Coronary artery (tissue), 2 donors: Measurements from ENCODE around the gene VSTM1.
"Not testable (repeated sequence)": the region's sequence is repeated elsewhere in the genome, so short reads cannot be mapped to it uniquely, and the experiment has no call there.

Source experiments
- DNase-seq: peaks from one replicate; pipeline ENCODE4 v3.0.0-alpha.2; 2017; ENCODE audit warnings: low spot score
- H3K27ac ChIP-seq, 2 donors: fragments of 200-600 bp; sonication (generic); one replicate each; pipeline ENCODE4 v1.5.1; 2016 to 2019
- H3K4me3 ChIP-seq: fragments of 200-600 bp; sonication (generic); 2 replicates; pipeline ENCODE4 v1.5.1; 2016; ENCODE audit warnings: mild to moderate bottlenecking, moderate library complexity
- TF ChIP-seq, protein P1 (sequence below): fragments of 200-600 bp; sonication (generic); IDR thresholded peaks from one replicate; pipeline ENCODE4 v1.5.1; 2019; ENCODE audit warnings: antibody characterized with exemption

Gene VSTM1

DNA sequence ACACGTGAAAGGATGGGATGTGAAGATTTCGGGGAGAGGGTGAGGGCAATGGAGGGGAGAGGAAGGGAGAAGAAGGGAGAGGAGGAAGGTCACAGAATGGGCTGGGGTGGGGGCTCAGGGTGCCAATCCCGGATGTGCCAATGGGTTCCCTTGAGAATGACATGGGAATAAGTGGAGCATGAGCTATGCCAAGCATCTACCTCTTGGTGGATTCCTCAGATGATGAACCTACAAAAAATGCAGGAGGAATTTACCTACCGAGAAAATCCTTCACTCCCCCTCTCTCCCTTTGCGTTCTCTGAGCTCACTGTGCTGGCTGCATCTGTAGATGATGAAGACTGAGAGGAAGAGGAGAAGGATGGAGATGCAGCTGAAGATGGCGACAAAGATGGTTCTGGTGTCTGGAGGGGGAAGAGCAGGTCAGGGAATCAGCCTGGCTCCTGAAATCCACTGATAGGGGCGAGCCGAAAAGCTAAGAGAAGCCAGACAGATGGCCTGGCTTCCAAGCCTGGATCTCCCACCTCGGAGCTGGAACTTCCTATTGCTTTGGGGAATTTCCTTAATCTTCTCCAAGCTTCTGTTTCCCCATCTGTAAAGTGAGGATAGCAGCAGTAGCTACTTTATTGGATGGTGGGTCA lies 21.6 kb downstream of the VSTM1 start:
- Histone ChIP-seq H3K4me3 (no peak overlapping the region), H3K27ac (no peak overlapping the region)
- TF ChIP-seq, protein P1, sequence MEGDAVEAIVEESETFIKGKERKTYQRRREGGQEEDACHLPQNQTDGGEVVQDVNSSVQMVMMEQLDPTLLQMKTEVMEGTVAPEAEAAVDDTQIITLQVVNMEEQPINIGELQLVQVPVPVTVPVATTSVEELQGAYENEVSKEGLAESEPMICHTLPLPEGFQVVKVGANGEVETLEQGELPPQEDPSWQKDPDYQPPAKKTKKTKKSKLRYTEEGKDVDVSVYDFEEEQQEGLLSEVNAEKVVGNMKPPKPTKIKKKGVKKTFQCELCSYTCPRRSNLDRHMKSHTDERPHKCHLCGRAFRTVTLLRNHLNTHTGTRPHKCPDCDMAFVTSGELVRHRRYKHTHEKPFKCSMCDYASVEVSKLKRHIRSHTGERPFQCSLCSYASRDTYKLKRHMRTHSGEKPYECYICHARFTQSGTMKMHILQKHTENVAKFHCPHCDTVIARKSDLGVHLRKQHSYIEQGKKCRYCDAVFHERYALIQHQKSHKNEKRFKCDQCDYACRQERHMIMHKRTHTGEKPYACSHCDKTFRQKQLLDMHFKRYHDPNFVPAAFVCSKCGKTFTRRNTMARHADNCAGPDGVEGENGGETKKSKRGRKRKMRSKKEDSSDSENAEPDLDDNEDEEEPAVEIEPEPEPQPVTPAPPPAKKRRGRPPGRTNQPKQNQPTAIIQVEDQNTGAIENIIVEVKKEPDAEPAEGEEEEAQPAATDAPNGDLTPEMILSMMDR: no peak
- DNase-seq: no peak

DNA sequence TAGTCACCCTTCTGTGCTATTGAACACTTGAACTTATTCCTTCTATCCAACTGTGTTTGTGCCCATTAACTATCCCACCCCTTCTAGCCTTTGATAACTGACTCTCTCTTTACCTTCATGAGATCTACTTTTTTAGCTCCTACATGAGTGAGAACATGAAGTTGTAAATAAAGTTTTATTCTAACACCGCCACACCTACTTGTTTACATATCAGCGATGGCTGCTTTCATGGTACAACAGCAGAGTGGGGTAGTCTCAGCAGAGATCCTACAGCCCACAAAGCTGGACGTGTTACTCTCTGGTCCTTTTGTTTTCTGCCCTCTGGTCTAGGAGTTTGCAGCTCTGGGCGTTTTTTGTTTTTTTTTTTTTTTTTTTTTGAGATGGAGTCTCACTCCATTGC lies 23.7 kb downstream of the VSTM1 start:
- H3K4me3 ChIP-seq: no peak overlapping the region
- no peak for DNase-seq
- TF ChIP-seq, protein P1: no peak
- H3K27ac ChIP-seq: no peak overlapping the region

DNA sequence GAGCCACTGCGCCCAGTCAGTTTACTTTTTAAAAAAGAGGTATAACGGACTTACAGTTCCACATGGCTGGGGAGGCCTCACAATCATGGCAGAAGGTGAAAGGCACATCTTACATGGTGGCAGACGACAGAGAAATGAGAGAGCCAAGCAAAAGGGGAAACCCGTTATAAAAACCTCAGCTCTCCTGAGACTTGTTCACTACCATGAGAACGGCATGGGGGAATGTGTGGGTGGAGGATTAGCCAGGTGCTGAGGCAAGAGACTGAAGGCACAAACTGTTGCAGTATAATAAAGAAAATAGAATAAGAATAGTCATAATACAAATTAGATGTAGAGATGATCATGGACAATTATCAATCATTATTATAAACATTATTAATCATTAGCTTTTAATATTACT lies 27.2 kb downstream of the VSTM1 start:
- not testable (repeated sequence) for DNase-seq, H3K27ac ChIP-seq, H3K4me3 ChIP-seq

DNA sequence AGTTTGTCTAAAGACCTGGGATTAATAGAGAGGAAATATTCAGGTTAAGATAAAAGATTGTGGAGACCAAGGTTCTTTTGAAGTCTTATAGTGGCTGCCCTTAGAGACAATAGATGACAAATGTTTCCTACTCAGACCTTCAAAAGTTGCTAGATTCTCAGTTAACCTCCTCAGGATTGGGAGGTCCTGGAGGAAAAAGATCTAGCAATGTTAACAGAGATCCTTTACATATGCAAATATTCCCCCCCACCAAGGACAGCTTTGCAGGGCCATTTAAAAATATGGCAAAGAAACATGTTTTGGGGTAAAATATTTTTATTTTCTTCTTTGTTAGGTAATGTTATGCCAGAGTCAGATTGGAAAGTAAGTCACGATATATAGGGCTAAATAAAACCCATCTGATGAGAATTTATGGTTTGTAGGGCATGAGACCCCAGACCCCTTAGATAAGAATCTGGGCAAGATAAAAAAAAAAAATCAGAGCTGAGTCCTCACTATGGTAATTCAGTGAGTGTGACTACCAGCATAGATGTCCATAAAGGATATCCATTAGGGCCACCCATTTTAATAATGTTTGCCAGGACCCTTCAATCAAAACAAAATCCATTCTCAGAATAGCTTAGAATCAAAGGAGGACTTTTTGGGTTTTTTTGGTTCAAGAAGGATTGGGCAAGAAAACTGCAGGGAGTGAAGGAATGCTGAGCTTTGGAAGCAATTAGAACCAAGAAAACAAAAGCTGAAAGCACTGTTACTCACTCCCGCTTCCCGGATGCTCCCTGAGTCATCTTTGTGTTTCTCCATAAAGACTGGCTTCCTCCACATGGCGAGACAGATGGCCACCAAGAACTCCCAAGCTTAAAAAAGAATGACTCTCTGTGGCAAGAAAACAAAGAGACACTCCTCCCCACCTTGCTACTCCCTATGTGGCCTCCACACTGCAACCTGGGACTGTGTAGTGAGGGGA lies 28.2 kb downstream of the VSTM1 start:
- DNase-seq: no peak
- Histone ChIP-seq H3K4me3 (no peak overlapping the region), H3K27ac (no peak overlapping the region)
- TF ChIP-seq, protein P1: no peak

DNA sequence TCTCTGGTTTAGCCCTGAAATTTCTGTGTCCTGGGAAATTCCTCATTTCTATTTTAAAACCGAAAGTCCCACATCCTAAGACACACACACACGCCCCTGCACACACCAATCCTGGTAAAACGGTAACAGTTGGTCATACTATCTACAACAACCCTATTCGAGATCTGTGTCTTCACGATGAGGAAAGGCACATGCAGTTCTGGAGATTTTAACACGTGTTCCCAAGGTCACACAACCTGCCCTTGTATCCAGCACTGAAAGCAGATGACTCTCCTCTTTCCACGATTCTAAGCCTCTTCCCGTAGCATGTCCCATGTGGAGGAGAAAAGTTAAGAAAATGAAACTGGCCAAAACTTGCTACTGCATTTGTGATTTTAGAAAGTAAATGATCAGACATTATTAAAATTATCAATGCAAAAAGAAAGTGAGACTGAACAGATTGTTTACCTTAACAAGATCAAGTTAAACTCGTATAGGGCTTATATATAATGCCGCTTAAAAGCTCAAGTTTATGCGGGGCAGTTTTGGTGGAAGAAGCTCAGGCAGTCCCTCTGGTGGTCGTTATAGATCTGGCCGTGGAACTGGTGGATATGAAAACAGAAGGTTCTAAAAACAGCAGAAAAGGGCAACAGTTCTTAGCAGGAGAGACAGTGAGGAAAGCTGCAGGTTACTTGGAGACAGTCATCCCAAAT lies 32.7 kb downstream of the VSTM1 start:
- TF ChIP-seq, protein P1: no peak
- Histone ChIP-seq H3K4me3 (no peak overlapping the region), H3K27ac (no peak overlapping the region)
- DNase-seq: no peak

DNA sequence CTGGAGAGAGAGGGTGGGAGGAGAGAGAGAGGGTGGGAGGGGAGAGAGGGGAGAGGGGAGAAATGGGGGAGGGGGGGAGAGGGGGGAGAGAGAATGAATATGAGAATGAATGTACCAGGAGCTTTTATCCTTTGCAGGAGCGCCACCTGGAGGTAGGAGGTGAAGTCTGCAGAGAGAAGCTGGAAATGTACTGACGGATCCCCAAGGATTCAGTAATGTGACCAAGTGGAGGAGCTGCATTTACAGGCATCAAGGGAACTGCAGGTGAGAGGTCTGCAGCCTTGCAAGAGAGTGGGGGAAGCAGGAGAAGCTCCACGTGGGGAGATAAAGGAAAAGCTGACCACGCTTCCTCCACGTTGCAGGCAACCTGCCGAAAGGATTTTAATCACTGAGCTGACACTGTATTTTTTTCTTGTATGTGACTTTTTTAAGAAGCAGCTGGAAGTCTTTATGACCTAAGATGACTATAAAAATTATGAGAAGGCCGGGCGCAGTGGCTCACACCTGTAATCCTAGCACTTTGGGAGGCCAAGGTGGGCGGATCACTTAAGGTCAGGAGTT lies 33.7 kb downstream of the VSTM1 start:
- Histone ChIP-seq H3K27ac (no peak overlapping the region), H3K4me3 (no peak overlapping the region)
- no peak for DNase-seq
- TF ChIP-seq, protein P1: no peak

DNA sequence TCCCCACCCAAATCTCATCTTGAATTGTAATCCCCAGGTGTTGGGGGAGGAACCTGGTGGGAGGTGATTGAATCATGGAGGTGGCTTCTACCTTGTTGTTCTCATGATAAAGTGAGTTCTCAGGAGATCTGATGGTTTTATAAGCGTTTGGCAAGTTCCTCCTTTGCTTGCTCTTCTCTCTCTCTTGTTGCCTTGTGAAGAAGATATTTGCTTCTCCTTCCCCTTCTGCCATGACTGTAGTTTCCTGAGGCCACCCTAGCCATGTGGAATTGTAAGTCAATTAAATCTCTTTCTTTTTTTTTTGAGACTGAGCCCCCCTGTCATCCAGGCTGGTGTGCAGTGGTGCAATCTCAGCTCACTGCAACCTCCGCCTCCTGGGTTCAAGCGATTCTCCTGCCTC lies 34.4 kb downstream of the VSTM1 start:
- H3K4me3 ChIP-seq: no peak overlapping the region
- no peak overlapping the region for H3K27ac ChIP-seq
- TF ChIP-seq, protein P1: no peak
- DNase-seq: no peak
